HG03469 (cell line): ENCODE data around the gene PTGS1.
"Not testable (repeated sequence)": the region's sequence is repeated elsewhere in the genome, so short reads cannot be mapped to it uniquely, and the experiment has no call there.

ENCODE experiments used
- ATAC-seq: cut with Tn5 transposase; IDR thresholded peaks from one replicate; pipeline ENCODE4 v1.9.1; 2021; ENCODE audit warnings: mild to moderate bottlenecking, moderate library complexity, moderate number of reproducible peaks; ENCODE audit not compliant: unreplicated experiment

The PTGS1 gene

DNA sequence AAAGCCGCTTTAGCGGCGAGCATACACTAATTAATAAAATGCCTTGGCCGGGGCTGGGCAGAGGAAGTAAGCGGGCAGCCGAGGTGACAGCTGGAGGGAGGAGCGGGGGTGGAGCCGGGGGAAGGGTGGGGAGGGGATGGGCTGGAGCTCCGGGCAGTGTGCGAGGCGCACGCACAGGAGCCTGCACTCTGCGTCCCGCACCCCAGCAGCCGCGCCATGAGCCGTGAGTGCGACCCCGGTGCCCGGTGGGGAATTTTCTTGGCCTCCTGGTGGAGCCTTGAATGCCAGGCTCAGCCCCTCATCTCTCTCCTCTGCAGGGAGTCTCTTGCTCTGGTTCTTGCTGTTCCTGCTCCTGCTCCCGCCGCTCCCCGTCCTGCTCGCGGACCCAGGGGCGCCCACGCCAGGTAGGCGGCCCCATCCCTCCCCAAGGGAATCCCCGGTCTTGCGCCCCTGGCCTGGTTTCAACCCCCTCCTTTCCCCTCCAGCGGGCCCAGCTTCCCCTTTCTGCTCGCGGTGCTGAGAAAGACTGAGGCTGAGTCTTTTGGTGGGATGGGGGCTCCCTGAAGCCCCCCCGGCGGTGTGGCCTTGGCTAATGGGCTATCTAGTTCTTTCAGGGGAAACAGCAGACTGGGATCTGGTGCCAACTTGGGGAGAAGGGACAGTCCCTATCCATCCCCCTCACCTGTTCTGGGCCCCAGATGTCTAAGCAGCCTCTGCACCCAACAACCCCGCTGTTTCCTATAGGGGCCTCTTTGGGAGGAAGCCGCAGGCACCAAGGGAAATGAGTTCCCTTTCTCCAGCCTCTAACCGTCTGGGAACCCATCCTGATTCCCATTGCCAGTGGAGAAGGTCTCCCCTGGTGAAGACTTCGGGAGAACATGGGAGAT, at the start of gene PTGS1:
Gene PTGS1, plus strand, starts transcription at position 156 of the 887 bp plus-strand sequence. Its CDS starts 61 bp downstream, at position 217.
- ATAC-seq, result no peak

DNA sequence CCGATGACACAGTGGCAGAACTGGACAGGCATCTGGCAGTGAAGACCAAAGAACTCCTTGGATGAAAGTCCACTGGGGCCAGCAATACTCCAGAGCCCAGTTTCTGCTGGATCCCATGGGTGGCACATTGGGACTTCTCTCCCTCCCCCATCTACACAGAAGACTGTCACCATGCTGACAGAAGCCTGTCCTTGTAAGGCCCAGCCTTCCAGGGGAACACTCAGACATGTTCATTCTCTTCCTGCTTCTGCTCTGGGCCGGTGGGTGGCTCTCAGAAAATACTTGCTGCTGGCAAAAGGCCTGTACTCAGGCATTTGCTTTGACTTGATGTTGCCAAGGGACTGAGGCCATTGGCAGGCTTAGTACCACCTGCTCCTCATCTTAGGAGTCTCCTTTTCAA, 48.3 kb upstream of the PTGS1 start:
- no peak for ATAC-seq

DNA sequence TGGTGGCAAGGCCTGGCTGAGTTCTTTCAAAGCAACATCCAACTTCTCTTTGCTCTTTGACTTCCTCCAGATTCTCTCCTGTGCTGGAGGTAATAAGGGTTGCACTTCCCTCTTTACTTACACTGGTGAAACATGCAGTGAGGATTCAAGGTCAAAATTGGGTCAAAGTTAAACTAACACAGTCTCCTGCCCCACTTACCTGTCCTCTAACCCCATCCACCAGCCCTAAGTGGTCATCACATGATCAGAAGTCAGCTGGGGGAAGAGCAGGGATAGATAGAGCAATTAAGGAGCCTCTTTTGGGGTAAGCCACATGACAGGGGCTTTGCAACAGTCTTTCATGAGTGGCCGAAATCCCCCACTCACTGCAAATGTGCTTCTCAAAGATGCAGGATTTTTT, 46.2 kb upstream of the PTGS1 start:
- not testable (repeated sequence) for ATAC-seq

- no peak for ATAC-seq
These were observed 45.7 kb upstream of the PTGS1 start for GRCh38 chr9:122325124-122325523.

GRCh38 chr9:122327175-122327574, 43.6 kb upstream of the PTGS1 start:
- ATAC-seq, result no peak

DNA sequence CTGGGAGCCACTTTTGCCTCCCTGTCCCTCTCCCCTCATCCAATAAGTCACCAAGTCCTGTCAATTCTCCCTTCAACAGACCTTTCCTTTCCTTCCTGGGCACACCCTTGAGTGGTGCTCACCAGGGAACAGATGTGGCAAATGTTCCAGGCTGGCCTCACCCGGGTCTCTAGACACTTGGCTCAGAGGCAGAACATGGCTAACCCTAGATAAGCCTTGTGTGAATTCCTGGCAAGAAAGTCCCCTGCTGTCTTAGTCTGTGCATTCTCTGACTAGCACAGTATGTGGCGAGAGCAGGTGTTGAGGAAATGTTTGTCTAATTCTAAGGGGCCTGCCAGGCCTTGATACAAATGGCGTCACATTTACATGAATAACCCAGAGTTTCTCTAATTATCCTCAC, 41.2 kb upstream of the PTGS1 start:
- no peak for ATAC-seq

GRCh38 chr9:122330466-122330865, 40.4 kb upstream of the PTGS1 start:
- not testable (repeated sequence) for ATAC-seq

DNA sequence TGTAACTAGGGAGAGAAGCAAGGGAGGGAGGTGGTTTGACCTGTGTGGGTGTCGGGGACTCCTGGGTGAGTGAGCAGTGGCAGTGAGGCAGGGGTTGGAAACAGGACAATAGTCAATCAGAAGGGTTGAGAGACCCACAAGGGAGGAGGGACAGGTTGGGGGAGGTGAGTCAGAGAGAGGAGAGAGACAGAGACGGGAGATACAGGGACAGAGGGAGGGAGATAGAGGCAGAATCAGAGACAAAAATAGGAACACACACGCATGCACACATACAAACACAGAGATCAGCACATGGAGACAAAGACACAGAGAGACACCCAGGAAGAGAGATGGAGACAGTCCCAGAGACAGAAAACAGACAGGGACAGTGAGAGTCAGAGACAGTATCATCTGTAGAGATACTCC, 39.3 kb upstream of the PTGS1 start:
- no peak for ATAC-seq

DNA sequence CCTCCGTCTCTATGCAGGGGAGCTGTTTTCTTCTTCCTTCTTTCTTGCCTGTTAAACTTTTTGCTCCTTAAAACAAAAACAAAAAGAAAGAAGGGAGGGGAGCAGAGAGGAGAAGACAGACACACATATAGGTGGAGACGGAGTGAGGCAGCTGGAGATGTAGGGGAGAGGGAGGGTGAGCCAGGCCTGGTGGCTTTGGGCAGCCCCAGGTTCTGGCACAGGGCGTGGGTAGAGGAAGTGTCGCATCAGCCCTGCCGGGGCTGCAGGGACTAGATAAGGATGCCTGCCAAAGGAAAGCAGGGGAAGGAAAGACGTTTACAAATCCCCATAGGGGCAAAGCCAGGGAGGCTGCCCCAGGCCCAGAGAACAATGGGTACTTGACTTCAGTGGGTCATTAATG, 38.7 kb upstream of the PTGS1 start:
- no peak for ATAC-seq

- no peak for ATAC-seq
These were observed 38.2 kb upstream of the PTGS1 start for GRCh38 chr9:122332644-122333043.

- no peak for ATAC-seq
These were observed 37.5 kb upstream of the PTGS1 start for GRCh38 chr9:122333169-122333808.

GRCh38 chr9:122334916-122335315, 35.9 kb upstream of the PTGS1 start:
- no peak for ATAC-seq

- no peak for ATAC-seq
These were observed 34.6 kb upstream of the PTGS1 start for GRCh38 chr9:122336189-122336588.

GRCh38 chr9:122336866-122337555, 33.8 kb upstream of the PTGS1 start:
- ATAC-seq, result no peak

DNA sequence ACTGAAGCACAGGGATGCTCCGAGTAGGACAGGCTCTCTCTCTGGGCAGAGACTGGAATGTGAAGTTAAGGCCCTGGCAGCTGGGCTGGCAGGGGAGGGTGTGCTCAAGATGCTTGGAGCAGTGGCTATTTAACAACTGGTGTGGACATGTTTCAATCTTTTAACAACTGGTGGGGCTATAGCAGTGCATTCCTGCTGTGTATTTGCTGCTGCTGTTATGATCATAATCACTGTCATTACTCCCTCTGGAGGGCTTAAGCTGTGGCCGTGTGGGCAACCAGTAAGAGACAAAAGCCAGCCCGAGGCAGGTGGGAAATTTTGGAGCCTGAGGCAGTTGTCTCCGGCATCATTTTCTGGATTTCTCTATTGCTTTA, 33.3 kb upstream of the PTGS1 start:
- no peak for ATAC-seq

GRCh38 chr9:122338536-122338935, 32.3 kb upstream of the PTGS1 start:
- ATAC-seq, result no peak

- no peak for ATAC-seq
These were observed 31.8 kb upstream of the PTGS1 start for GRCh38 chr9:122338994-122339393.

DNA sequence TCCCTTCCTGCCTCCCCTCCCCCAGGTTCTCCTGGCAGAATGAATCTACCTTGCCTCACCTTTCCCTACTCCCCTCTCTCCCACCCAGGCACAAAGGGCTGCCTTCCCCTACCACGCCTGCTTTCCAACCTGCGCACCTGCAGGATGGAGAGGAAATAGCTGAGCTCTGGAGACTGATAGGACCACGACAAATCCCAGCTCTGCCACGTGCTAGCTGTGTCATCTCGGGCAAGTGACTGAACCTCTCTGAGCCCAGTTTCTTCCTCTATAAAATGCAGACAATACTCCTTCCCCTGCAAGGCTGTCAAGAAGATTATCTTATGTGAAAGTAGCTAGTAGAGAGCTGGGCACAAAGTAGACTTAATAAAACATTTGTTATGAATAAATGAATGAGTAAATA, 31.2 kb upstream of the PTGS1 start:
- no peak for ATAC-seq

- ATAC-seq, result no peak
These were observed 30.7 kb upstream of the PTGS1 start for GRCh38 chr9:122340161-122340560.

GRCh38 chr9:122342323-122343050, 28.3 kb upstream of the PTGS1 start:
- no peak for ATAC-seq
